Common myeloid progenitor, CD34-positive (primary cell): Measurements from ENCODE around the gene FOXP1.
A peak's percentile ranks its signal among the peaks of the same experiment; 100 is the strongest.

ENCODE experiments used
- CTCF ChIA-PET: fragments of 350-600 bp; sonication (Branson Sonifier 250); formaldehyde crosslinking; loops from one replicate; lab custom pipeline; 2021; ENCODE audit warnings: antibody characterized with exemption; lab: Charles Lee
- POLR2A ChIA-PET: fragments of 350-600 bp; sonication (Branson Sonifier 250); formaldehyde crosslinking; loops from one replicate; lab custom pipeline; 2021; ENCODE audit warnings: antibody characterized with exemption; lab: Charles Lee
- DNase-seq, 3 donors: peaks; one replicate each; pipeline versions ENCODE4 v3.0.0 to v3.0.0-alpha.2; 2013
- H3K27ac ChIP-seq, 2 experiments: 1 replicate in 1 of 2; 2 replicates in 1 of 2; pipeline ENCODE4 v1.7.0; 2013; ENCODE audit warnings: inconsistent platforms in 2 of 2, low read length in 2 of 2, mild to moderate bottlenecking in 2 of 2, low read depth in 1 of 2, moderate library complexity in 1 of 2; ENCODE audit not compliant: severe bottlenecking in 2 of 2, insufficient read depth in 1 of 2, poor library complexity in 1 of 2
- H3K27me3 ChIP-seq, 5 experiments: replicated peaks in 2 of 5; 1 replicate in 3 of 5; 2 replicates in 2 of 5; pipeline versions ENCODE4 v1.6.1 to v1.7.0; 2013; ENCODE audit warnings: low read length in 4 of 5, mild to moderate bottlenecking in 2 of 5, moderate library complexity in 2 of 5, inconsistent platforms in 1 of 5; ENCODE audit not compliant: insufficient read depth in 5 of 5, control insufficient read depth in 4 of 5
- H3K36me3 ChIP-seq, 4 experiments: 1 replicate in 2 of 4; 2 replicates in 2 of 4; pipeline versions ENCODE4 v1.6.1 to v1.7.0; 2013; ENCODE audit warnings: low read length in 3 of 4, control low read depth in 1 of 4, mild to moderate bottlenecking in 1 of 4; ENCODE audit not compliant: control insufficient read depth in 4 of 4, insufficient read depth in 4 of 4
- H3K4me1 ChIP-seq, 4 experiments: 1 replicate in 3 of 4; 2 replicates in 1 of 4; pipeline versions ENCODE4 v1.6.1 to v1.7.1; 2013; ENCODE audit warnings: low read length in 3 of 4, mild to moderate bottlenecking in 3 of 4, control low read depth in 1 of 4, inconsistent platforms in 1 of 4, moderate library complexity in 1 of 4; ENCODE audit not compliant: control insufficient read depth in 4 of 4, insufficient read depth in 4 of 4; ENCODE audit errors: control extremely low read depth in 1 of 4
- H3K4me3 ChIP-seq, 7 experiments: 1 replicate in 4 of 7; 2 replicates in 3 of 7; pipeline versions ENCODE4 v1.5.1 to v1.7.0; 2013; ENCODE audit warnings: mild to moderate bottlenecking in 7 of 7, low read length in 6 of 7, moderate library complexity in 6 of 7, inconsistent platforms in 2 of 7, low read depth in 2 of 7, control low read depth in 1 of 7; ENCODE audit not compliant: insufficient read depth in 4 of 7, control insufficient read depth in 1 of 7; ENCODE audit errors: extremely low read depth in 1 of 7
- H3K9me3 ChIP-seq, 5 experiments: 1 replicate in 4 of 5; 2 replicates in 1 of 5; pipeline versions ENCODE4 v1.6.1 to v1.7.1; 2013; ENCODE audit warnings: low read length in 4 of 5, mild to moderate bottlenecking in 2 of 5, inconsistent platforms in 1 of 5, low read depth in 1 of 5, moderate library complexity in 1 of 5; ENCODE audit not compliant: control insufficient read depth in 4 of 5, insufficient read depth in 2 of 5; ENCODE audit errors: control extremely low read depth in 1 of 5
- WGBS: methylation state at CpG from one replicate; pipeline ENCODE4 v1.1.5; 2013; ENCODE audit not compliant: insufficient coverage; 5-methylcytosine and 5-hydroxymethylcytosine counted together

The FOXP1 gene

DNA sequence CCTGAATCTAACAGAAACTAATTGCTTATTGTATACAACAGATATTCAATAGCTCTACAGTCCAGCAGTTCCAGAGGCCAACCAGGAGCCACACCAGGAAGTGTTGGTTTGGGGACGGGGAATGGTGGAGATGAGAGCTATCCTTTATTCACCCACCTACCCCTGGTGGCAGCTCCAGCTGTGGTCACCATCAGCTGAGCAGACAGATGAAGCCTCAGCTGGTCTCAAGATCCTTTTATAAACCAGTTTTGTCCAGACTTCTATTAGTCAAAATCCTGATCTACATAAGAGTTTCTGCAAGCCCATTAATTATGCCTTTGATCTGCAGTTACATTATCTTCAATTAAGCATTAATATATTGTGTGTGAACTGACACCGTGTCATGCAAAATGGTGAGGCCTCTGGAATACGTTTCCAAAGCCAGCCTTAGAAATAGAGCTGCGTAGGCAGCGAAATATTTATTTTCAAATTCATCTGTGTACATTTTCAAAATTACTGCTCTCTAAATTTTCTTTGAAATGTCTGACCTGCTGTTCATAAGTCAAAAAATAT, 488.8 kb downstream of the FOXP1 start:
- WGBS, result 100% methylated on average over 4 of the region's 5 CpGs
- H3K27ac ChIP-seq, result no peak overlapping the region
- ChIA-PET CTCF (interaction anchor here (1.5 kb wide), 1 partner anchor 60 kb away, joined by 3 read pairs; no protein-coding TSS in a partner anchor), POLR2A (no interaction called here)
- no peaks in the 10 kb centered on the region for H3K27me3 ChIP-seq
- H3K9me3 ChIP-seq, result no peaks in the 10 kb centered on the region
- peaks cover under 1 to 4% (median 3%) of the 10 kb centered on the region in 4 experiments for H3K4me1 ChIP-seq
- H3K36me3 ChIP-seq, result peaks cover 0 to 9% (median 2%) of the 10 kb centered on the region in 4 experiments
- no peak for DNase-seq
- no peak overlapping the region for H3K4me3 ChIP-seq

- H3K4me3 ChIP-seq, result no peak overlapping the region
- DNase-seq, result no peak
- no peaks in the 10 kb centered on the region for H3K27me3 ChIP-seq
- peaks cover 3 to 8% (median 3%) of the 10 kb centered on the region in 4 experiments for H3K4me1 ChIP-seq
- peaks cover 0 to 12% (median 4%) of the 10 kb centered on the region in 4 experiments for H3K36me3 ChIP-seq
- ChIA-PET CTCF (interaction anchor here (1.7 kb wide), 1 partner anchor 24 kb away, joined by 5 read pairs; no protein-coding TSS in a partner anchor), POLR2A (no interaction called here)
- H3K27ac ChIP-seq, result peak overlapping the region in 1 of 2 experiments; percentile 21
- no peaks in the 10 kb centered on the region for H3K9me3 ChIP-seq
- WGBS, result no CpG with 5 or more reads among the region's 4 CpGs
Measured at GRCh38 chr3:71092665-71093064, 490.9 kb downstream of the FOXP1 start.

GRCh38 chr3:71090207-71090606, 493.3 kb downstream of the FOXP1 start:
- Histone ChIP-seq H3K27me3 (no peaks in the 10 kb centered on the region), H3K9me3 (no peaks in the 10 kb centered on the region), H3K27ac (no peak overlapping the region), H3K4me3 (no peak overlapping the region), H3K36me3 (peaks cover 1 to 9% (median 4%) of the 10 kb centered on the region in 4 experiments), H3K4me1 (peaks cover 3 to 5% (median 3%) of the 10 kb centered on the region in 4 experiments)
- ChIA-PET CTCF (interaction anchor here (1.0 kb wide), 1 partner anchor 19 kb away, joined by 3 read pairs; no protein-coding TSS in a partner anchor), POLR2A (no interaction called here)
- 71% methylated on average over 2 of the region's 3 CpGs for WGBS
- DNase-seq, result no peak

GRCh38 chr3:71089271-71089847, 494.2 kb downstream of the FOXP1 start:
- 94% methylated on average over 2 of the region's 3 CpGs for WGBS
- Histone ChIP-seq H3K27me3 (no peaks in the 10 kb centered on the region), H3K9me3 (no peaks in the 10 kb centered on the region), H3K4me3 (no peak overlapping the region), H3K36me3 (peaks cover 0 to 4% (median 4%) of the 10 kb centered on the region in 4 experiments), H3K27ac (no peak overlapping the region), H3K4me1 (peaks cover 0 to 5% (median 3%) of the 10 kb centered on the region in 4 experiments)
- CTCF ChIA-PET, result interaction anchor here (1.0 kb wide), 1 partner anchor 18 kb away, joined by 3 read pairs; no protein-coding TSS in a partner anchor
- DNase-seq, result no peak
- POLR2A ChIA-PET, result no interaction called here

DNA sequence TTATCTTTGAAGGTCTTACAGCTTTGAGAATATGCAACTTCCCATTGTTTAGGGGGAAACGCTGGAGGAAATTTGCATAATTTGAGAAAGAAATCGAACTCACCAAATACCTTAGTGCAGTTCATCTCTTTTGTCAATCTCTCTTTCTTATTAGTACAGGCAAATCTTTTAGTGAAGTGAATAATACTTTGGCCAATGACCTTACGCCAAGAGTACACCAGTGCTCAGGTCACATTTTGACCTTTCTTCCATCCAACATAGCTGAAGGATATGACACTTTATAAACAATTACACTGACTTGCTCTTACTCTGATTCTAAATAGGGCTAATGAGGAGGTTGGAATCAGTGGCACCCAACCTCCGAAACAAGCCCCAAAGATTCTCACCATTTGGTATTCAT, 494.8 kb downstream of the FOXP1 start:
- Histone ChIP-seq H3K36me3 (peaks cover 0 to 6% (median 4%) of the 10 kb centered on the region in 4 experiments), H3K27me3 (no peaks in the 10 kb centered on the region), H3K27ac (no peak overlapping the region), H3K4me3 (no peak overlapping the region), H3K4me1 (peaks cover 0 to 5% (median 3%) of the 10 kb centered on the region in 4 experiments), H3K9me3 (no peaks in the 10 kb centered on the region)
- no peak for DNase-seq
- CTCF ChIA-PET, result no interaction called here
- POLR2A ChIA-PET, result no interaction called here
- 100% methylated on average over 1 of the region's 4 CpGs for WGBS

DNA sequence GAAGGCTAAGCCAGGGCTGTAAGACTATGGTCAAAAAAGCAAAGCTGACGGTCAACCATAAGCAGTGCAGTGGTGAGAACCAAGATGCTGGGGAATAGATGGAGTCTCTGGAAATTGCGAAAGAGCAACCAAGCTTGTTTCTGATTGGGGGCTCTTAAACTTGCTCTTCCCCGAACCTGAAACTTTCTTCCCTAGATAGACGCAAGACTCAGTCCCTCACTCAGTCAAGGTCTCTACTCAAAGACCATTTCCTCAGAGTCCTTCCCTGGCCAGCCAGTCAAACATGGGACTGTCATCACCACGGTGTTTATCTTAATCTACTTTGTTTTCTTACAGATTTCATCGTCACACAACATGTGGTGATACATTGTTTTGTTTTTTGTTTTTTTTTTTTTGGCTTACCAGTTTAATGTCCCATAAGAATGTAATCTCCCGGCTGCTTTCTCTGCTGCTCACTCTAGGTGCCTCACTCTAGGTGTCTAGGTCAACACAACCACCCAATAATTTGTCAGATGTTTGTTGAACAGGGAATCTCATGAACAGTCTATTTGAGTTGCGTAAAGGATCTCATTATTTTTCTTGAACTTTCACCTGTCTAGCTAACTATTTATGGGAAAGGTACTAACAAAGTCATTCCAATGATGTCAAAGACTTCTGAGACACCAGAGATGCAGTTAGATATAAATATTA, 495.4 kb downstream of the FOXP1 start:
- ChIA-PET CTCF (no interaction called here), POLR2A (no interaction called here)
- Histone ChIP-seq H3K4me1 (peaks cover 0 to 5% (median 3%) of the 10 kb centered on the region in 4 experiments), H3K36me3 (peaks cover 0 to 6% (median 4%) of the 10 kb centered on the region in 4 experiments), H3K4me3 (no peak overlapping the region), H3K27ac (no peak overlapping the region), H3K27me3 (no peaks in the 10 kb centered on the region), H3K9me3 (no peaks in the 10 kb centered on the region)
- no peak for DNase-seq
- WGBS, result 93% methylated on average over 5 of the region's 8 CpGs
